GM18520 (cell line): ENCODE results near the gene TSG101.

Experiments used
- ATAC-seq: cut with Tn5 transposase; IDR thresholded peaks from one replicate; pipeline ENCODE4 v1.9.1; 2021; ENCODE audit not compliant: unreplicated experiment

The TSG101 gene

GRCh38 chr11:18495271-18495670 is 31.5 kb downstream of the TSG101 start:
- no peak for ATAC-seq

- ATAC-seq, result no peak
Measured at GRCh38 chr11:18493310-18493709, 33.4 kb downstream of the TSG101 start.

- ATAC-seq, result no peak
Measured at GRCh38 chr11:18492888-18493287, 33.9 kb downstream of the TSG101 start.

DNA sequence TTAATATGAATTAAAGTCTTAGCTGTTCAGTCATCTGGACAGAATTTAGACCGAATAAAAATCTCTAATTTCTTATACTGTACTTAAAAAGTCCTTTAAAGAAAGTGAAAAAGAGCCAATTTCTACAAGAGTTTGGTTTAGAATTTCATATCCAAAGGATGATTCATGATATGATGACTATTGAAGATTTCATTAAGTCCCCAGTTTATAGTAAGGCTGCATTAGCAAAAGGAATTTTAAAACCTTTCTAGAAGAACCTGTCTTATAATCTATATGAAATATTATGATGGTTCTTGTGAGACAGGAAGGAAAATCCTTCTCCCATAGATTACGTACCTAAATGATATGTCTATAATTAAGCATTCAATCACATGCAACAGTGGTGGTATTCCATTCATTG is 34.8 kb downstream of the TSG101 start:
- no peak for ATAC-seq

- no peak for ATAC-seq
Measured at GRCh38 chr11:18490736-18491485, 35.8 kb downstream of the TSG101 start.

GRCh38 chr11:18490319-18490718 is 36.4 kb downstream of the TSG101 start:
- no peak for ATAC-seq

- ATAC-seq, result no peak
Measured at GRCh38 chr11:18485913-18486528, 40.7 kb downstream of the TSG101 start.

GRCh38 chr11:18479063-18479462 is 47.7 kb downstream of the TSG101 start:
- no peak for ATAC-seq

DNA sequence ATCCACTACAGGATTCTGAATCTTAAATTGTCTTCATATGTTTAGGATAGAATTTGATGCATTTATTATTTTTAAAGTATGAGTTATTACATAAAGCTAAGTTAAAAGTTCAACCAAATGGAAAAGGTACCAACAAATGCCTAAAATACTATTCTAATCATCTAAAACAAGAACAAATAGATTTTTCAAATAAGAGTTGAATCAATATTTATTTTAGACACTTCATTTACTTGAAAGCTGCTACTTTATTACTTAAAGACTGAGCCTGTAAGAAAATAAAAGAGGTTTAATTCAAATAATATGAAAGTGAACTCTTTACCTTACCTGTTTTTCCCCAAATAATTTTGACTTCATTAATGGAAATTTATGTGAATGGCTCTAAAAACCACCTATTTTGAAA is 54.2 kb downstream of the TSG101 start:
- no peak for ATAC-seq

DNA sequence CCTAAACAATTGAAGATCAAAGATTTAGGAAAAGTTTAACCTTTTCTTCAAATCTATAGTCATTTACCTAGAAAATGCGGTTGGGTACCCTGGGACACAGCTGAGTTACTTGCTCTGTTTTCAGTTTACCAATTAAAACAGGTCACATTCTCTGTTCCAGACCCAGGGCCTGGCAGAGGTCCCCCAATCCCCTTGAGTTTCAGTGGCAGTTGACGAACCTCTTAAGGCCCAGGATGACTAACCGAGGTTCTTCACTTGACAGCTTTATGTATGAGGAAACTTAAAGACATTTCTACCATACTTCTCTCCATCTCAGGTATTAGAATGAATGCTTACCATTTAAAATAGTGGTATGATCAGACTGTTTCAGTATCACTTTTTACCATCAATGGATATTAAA is 54.7 kb downstream of the TSG101 start:
- no peak for ATAC-seq

- no peak for ATAC-seq
Measured at GRCh38 chr11:18468961-18469360, 57.8 kb downstream of the TSG101 start.

DNA sequence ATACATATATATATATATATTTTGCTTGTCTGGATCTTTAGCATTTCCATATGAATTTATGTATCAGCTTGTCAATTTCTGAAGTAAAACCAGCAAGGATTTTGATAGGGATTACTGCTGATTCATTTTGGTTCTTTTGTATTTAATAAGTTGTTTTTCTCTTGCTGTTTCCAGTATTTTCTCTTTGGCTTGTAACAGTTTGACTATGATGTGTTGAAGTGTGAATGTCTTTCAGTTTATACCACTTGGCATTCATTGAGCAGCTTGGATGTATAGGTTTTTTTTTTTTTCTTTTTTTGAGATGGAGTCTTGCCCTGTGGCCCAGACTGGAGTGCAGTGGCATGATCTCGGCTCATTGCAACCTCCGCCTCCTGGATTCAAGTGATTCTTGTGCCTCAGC is 58.7 kb downstream of the TSG101 start:
- no peak for ATAC-seq

DNA sequence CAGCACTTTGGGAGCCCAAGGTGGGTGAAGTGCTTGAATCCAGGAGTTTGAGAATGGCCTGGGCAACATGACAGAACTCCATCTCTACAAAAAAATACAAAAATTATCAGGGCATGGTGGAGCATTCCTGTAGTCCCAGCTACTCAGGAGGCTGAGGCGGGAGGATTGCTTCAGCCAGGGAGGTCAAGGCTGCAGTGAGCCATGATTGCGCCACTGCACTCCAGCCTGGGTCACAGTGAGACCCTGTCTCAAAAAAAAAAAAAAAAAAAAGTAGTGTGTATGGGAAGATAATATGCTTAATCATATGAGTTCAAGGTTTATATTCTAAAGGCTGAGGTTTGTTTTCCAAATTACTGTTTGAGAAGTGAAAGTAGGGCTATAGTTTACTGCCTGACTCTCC is 60.3 kb downstream of the TSG101 start:
- ATAC-seq, result no peak

DNA sequence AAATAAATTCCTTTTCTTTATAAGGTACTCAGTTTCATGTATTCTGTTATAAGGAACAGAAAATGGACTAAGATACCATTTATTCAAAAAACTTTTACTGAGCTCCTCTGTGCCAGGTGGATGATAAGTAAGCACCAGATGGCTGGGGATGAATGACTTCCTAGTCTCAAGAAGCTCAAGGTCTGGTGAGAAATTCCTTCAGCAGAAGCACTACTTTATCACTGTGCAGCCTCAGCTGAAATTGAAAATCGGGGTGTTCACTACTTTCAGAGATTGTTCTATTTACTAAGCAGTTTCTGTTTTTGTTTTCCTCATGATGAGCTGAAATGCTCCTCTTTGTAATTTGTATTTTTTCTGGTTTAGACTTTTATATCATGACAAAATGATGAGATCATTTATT is 63.3 kb downstream of the TSG101 start:
- no peak for ATAC-seq

DNA sequence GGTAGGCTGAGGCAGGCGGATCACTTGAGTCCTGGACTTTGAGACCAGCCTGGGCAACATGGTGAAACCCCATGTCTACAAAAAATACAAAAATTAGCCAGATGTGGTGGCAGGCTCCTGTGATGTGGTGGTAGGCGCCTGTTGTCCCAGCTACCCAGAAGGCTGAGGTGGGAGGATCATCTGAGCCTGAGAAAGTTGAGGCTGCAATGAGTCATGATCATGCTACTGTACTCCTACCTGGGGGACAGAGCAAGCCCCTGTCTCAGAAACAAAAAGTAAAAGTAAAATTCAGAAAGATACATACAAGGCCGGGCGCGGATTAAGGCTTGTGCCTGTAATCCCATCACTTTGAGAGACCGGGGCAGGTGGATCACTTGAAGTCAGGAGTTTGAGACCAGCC is 64.8 kb downstream of the TSG101 start:
- ATAC-seq, result no peak

GRCh38 chr11:18459634-18460033 is 67.1 kb downstream of the TSG101 start:
- ATAC-seq, result no peak

GRCh38 chr11:18457450-18457849 is 69.3 kb downstream of the TSG101 start:
- ATAC-seq, result no peak

- no peak for ATAC-seq
Measured at GRCh38 chr11:18455686-18456372, 70.9 kb downstream of the TSG101 start, which contains the start of gene LDHAL6A. Gene LDHAL6A (plus strand): TSS chr11:18455856. CDS start chr11:18456681, 825 bp downstream.

DNA sequence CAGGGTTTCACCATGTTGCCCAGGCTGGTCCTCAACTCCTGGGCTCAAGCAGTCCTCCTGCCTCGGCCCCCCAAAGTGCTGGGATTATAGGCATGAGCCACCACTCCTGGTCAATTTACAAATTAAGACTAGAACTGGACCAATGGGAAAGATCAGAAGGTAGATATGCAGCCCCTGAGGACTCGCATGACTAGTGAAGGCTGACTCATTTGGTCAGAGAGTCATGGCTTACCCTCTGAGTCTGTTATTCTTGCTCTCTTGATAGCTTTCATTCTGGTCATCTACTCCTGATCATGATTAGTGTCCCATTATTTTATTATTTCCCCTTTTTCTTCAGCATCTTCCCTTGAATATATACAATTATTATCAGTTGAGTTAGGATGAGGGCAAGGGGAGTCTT is 73.8 kb downstream of the TSG101 start:
- no peak for ATAC-seq

- ATAC-seq, result no peak
Measured at GRCh38 chr11:18449251-18449650, 77.5 kb downstream of the TSG101 start.

- ATAC-seq, result no peak
Measured at GRCh38 chr11:18438691-18439090, 88.1 kb downstream of the TSG101 start.
